HepG2 (cell line): Measurements from ENCODE around the gene POLD3. TPM values are rescaled to one million over a fixed set of nuclear protein-coding genes. Genes with fewer than 3 reads are reported as not detected.
A peak's percentile ranks its signal among the peaks of the same experiment; 100 is the strongest.

Experiments used
- ETV5 ChIP-seq: IDR thresholded peaks from 2 replicates; pipeline ENCODE4 v1.6.1; 2018; ENCODE audit warnings: missing biosample characterization, missing genetic modification reagents, inconsistent platforms, borderline replicate concordance
- HMG20A ChIP-seq: IDR thresholded peaks from 2 replicates; pipeline ENCODE4 v1.6.1; 2016; ENCODE audit warnings: borderline replicate concordance
- KLF6 ChIP-seq: IDR thresholded peaks from 2 replicates; pipeline ENCODE4 v1.8.0; 2016; ENCODE audit warnings: missing biosample characterization, missing genetic modification reagents
- RCOR2 ChIP-seq: IDR thresholded peaks from 2 replicates; pipeline ENCODE4 v1.6.1; 2016; ENCODE audit warnings: missing biosample characterization, missing genetic modification reagents
- REPIN1 ChIP-seq: sonication (generic); formaldehyde crosslinking; IDR thresholded peaks from 2 replicates; pipeline ENCODE4 v1.8.0; 2022; ENCODE audit warnings: missing genetic modification reagents, low read depth, mild to moderate bottlenecking, borderline replicate concordance
- SOX6 ChIP-seq, 2 experiments: fragments of 450-650 bp in 1 of 2; sonication (generic) in 1 of 2; formaldehyde crosslinking in 1 of 2; IDR thresholded peaks; 2 replicates each; pipeline versions ENCODE4 v1.4.0 to v1.6.1; 2017 to 2020; ENCODE audit warnings: antibody characterized with exemption in 1 of 2, mild to moderate bottlenecking in 1 of 2, missing genetic modification reagents in 1 of 2
- TCF7L2 ChIP-seq: IDR thresholded peaks from 2 replicates; pipeline ENCODE4 v1.6.1; 2011; ENCODE audit warnings: mild to moderate bottlenecking, low read depth, low read length, moderate library complexity
- ZBTB1 ChIP-seq: sonication (generic); formaldehyde crosslinking; IDR thresholded peaks from 2 replicates; pipeline ENCODE4 v1.4.0; 2020; ENCODE audit warnings: missing genetic modification reagents, borderline replicate concordance
- ZNF331 ChIP-seq: sonication (generic); formaldehyde crosslinking; IDR thresholded peaks from 2 replicates; pipeline ENCODE4 v1.4.0; 2020; ENCODE audit warnings: missing genetic modification reagents
- polyA plus RNA-seq, 8 experiments: library from polyadenylated mRNA; depleted of rRNA in 3 of 8; stranded (reverse) in 7 of 8; unstranded in 1 of 8; fragments of >200 nt; fragmentation: Illumina TruSeq in 4 of 8; extraction: Trizol in 4 of 8; gene quantifications; 2 replicates each; pipeline versions ENCODE4 v1.2.1 to v1.2.3, GENCODE V29; 2011 to 2016; ENCODE audit warnings: low read depth in 4 of 8, missing spikeins in 1 of 8, mixed read lengths in 1 of 8; ENCODE audit not compliant: insufficient read depth in 1 of 8
- total RNA-seq, 5 experiments: library from RNA; depleted of rRNA; stranded (reverse); fragments of >200 nt; fragmentation: Illumina TruSeq; extraction: Trizol; gene quantifications; 2 replicates each; pipeline ENCODE4 v1.2.3, GENCODE V29; 2016; ENCODE audit warnings: low read depth in 1 of 5
- TF ChIP-seq, protein P1 (sequence below), 2 experiments: fragments of 450-650 bp in 1 of 2; sonication (generic) in 1 of 2; formaldehyde crosslinking in 1 of 2; IDR thresholded peaks; 2 replicates each; pipeline versions ENCODE4 v1.6.1 to v1.8.0; 2016 to 2022; ENCODE audit warnings: antibody characterized with exemption in 1 of 2, mild to moderate bottlenecking in 1 of 2, missing genetic modification reagents in 1 of 2
- TF ChIP-seq, protein P2 (sequence below), 2 experiments: sonication (generic) in 1 of 2; formaldehyde crosslinking in 1 of 2; IDR thresholded peaks; 2 replicates each; pipeline versions ENCODE4 v1.4.0 to v1.6.1; 2016 to 2020; ENCODE audit warnings: borderline replicate concordance in 1 of 2, low read depth in 1 of 2, mild to moderate bottlenecking in 1 of 2, missing genetic modification reagents in 1 of 2
- TF ChIP-seq, protein P3 (sequence below): IDR thresholded peaks from 2 replicates; pipeline ENCODE4 v1.6.1; 2016; ENCODE audit warnings: missing genetic modification reagents, missing compliant biosample characterization

Gene POLD3
- total and polyA plus RNA-seq, 2 of the 13 experiments (the other 11 are each of a cell fraction or from before 2014, with no cell fraction given): 6.3 to 18.9 TPM

DNA sequence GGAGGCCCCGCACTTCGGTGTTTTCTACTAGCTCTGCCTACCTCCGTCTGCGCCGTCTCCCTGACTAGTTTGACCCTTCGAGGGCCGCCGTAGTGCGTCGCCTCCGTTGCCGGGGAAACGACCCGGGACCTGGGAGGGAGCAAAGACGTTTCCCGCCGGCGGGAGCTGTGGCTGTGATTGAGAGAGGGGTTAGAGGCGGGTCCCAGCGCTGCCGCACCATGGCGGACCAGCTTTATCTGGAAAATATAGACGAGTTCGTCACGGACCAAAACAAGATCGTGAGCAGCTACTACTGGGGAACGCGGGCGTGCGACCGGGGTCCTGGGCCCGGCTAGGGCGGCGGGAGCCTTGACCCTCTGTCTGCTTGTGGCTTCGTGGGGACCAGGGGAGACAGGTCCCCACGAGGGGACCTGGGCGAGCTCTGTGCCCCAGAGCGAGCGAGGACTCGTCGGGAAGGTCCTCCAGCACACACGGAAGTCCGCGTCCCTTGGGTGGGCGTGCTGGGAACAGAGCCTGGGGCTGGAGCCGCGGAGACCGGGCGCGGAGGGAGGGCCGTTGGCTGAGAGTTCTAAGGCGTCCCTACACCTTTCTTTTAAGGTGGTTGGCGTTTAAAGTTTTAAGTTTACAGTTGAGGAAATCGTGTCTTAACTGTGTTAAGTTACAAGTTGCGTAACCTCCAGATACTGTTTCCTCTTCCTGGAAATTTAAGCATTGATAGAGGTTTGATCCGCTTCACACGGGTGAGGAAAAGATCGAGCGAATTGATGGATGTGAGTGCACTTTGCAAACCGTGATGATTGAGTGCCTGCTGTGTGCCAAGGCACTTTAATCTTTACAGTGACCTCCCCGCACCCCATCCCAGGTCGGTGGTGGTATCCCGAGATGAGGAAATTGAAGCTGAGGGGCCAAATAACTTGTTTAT, at the start of gene POLD3 (continued):
- TF ChIP-seq TCF7L2 (no peak), HMG20A (CRISPR knock-in tag) (peak; percentile 19; the same call in 1 of the 2 replicates), RCOR2 (CRISPR knock-in tag) (0 out of 2 replicates have a peak, but pooled peaks have one; percentile 21), SOX6 (IDR thresholded peaks at IDR 0.05) (no peak), SOX6 (CRISPR knock-in tag; IDR thresholded peaks at IDR 0.05) (peak; percentile 43), ETV5 (CRISPR knock-in tag) (no peak; the same call in 1 of the 2 replicates), ZNF331 (peak; percentile 74), ZBTB1 (CRISPR knock-in tag) (no peak), REPIN1 (peak; percentile 90), KLF6 (CRISPR knock-in tag) (peak; percentile 79)
- TF ChIP-seq, protein P1, sequence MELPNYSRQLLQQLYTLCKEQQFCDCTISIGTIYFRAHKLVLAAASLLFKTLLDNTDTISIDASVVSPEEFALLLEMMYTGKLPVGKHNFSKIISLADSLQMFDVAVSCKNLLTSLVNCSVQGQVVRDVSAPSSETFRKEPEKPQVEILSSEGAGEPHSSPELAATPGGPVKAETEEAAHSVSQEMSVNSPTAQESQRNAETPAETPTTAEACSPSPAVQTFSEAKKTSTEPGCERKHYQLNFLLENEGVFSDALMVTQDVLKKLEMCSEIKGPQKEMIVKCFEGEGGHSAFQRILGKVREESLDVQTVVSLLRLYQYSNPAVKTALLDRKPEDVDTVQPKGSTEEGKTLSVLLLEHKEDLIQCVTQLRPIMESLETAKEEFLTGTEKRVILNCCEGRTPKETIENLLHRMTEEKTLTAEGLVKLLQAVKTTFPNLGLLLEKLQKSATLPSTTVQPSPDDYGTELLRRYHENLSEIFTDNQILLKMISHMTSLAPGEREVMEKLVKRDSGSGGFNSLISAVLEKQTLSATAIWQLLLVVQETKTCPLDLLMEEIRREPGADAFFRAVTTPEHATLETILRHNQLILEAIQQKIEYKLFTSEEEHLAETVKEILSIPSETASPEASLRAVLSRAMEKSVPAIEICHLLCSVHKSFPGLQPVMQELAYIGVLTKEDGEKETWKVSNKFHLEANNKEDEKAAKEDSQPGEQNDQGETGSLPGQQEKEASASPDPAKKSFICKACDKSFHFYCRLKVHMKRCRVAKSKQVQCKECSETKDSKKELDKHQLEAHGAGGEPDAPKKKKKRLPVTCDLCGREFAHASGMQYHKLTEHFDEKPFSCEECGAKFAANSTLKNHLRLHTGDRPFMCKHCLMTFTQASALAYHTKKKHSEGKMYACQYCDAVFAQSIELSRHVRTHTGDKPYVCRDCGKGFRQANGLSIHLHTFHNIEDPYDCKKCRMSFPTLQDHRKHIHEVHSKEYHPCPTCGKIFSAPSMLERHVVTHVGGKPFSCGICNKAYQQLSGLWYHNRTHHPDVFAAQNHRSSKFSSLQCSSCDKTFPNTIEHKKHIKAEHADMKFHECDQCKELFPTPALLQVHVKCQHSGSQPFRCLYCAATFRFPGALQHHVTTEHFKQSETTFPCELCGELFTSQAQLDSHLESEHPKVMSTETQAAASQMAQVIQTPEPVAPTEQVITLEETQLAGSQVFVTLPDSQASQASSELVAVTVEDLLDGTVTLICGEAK (IDR thresholded peaks at IDR 0.05): no peak
- TF ChIP-seq, protein P1 (CRISPR knock-in tag; IDR thresholded peaks at IDR 0.05): peak; percentile 30; the same call in 1 of the 2 replicates
- TF ChIP-seq, protein P2, sequence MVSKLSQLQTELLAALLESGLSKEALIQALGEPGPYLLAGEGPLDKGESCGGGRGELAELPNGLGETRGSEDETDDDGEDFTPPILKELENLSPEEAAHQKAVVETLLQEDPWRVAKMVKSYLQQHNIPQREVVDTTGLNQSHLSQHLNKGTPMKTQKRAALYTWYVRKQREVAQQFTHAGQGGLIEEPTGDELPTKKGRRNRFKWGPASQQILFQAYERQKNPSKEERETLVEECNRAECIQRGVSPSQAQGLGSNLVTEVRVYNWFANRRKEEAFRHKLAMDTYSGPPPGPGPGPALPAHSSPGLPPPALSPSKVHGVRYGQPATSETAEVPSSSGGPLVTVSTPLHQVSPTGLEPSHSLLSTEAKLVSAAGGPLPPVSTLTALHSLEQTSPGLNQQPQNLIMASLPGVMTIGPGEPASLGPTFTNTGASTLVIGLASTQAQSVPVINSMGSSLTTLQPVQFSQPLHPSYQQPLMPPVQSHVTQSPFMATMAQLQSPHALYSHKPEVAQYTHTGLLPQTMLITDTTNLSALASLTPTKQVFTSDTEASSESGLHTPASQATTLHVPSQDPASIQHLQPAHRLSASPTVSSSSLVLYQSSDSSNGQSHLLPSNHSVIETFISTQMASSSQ (IDR thresholded peaks at IDR 0.05; ENCODE audit: low read depth): 0 out of 2 replicates have a peak, but pooled peaks have one; percentile 11
- TF ChIP-seq, protein P2 (CRISPR knock-in tag; IDR thresholded peaks at IDR 0.05; ENCODE audit: borderline replicate concordance): no peak
- TF ChIP-seq, protein P3, sequence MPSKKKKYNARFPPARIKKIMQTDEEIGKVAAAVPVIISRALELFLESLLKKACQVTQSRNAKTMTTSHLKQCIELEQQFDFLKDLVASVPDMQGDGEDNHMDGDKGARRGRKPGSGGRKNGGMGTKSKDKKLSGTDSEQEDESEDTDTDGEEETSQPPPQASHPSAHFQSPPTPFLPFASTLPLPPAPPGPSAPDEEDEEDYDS (CRISPR knock-in tag): peak; percentile 48
